HepG2 (cell line): ENCODE results near the gene TRPC4AP. TPM values are rescaled to one million over a fixed set of nuclear protein-coding genes. Genes with fewer than 3 reads are reported as not detected.

Experiments used
- ARID5B ChIP-seq: IDR thresholded peaks from 2 replicates; pipeline ENCODE4 v1.4.0; 2020; ENCODE audit warnings: mild to moderate bottlenecking, missing genetic modification reagents
- EED ChIP-seq: sonication (generic); formaldehyde crosslinking; IDR thresholded peaks from 2 replicates; pipeline ENCODE4 v1.5.0; 2020; ENCODE audit warnings: mild to moderate bottlenecking, missing genetic modification reagents
- HCFC1 ChIP-seq: fragments of 150-350 bp; IDR thresholded peaks from 2 replicates; pipeline ENCODE4 v1.6.1; 2014; ENCODE audit warnings: low read depth, low read length
- HES4 ChIP-seq: sonication (generic); formaldehyde crosslinking; IDR thresholded peaks from 2 replicates; pipeline ENCODE4 v1.9.0; 2021; ENCODE audit warnings: mild to moderate bottlenecking, missing genetic modification reagents, borderline replicate concordance
- KLF11 ChIP-seq: IDR thresholded peaks from 2 replicates; pipeline ENCODE4 v1.6.1; 2016; ENCODE audit warnings: missing compliant biosample characterization
- KLF12 ChIP-seq: sonication (generic); formaldehyde crosslinking; IDR thresholded peaks from 2 replicates; pipeline ENCODE4 v1.4.0; 2020; ENCODE audit warnings: missing genetic modification reagents, borderline replicate concordance
- MTERF4 ChIP-seq: sonication (generic); formaldehyde crosslinking; IDR thresholded peaks from 2 replicates; pipeline ENCODE4 v1.8.0; 2023; ENCODE audit warnings: mild to moderate bottlenecking, missing genetic modification reagents
- NR2F1 ChIP-seq, 2 experiments: fragments of 450-650 bp in 1 of 2; formaldehyde crosslinking in 1 of 2; IDR thresholded peaks; 2 replicates each; pipeline versions ENCODE4 v1.5.0 to v1.6.1; 2016 to 2020; ENCODE audit warnings: mild to moderate bottlenecking in 1 of 2, missing compliant biosample characterization in 1 of 2, missing genetic modification reagents in 1 of 2, moderate library complexity in 1 of 2
- PRDM4 ChIP-seq: sonication (generic); formaldehyde crosslinking; IDR thresholded peaks from 2 replicates; pipeline ENCODE4 v1.9.0; 2021; ENCODE audit warnings: missing genetic modification reagents, borderline replicate concordance
- REL ChIP-seq: sonication (generic); formaldehyde crosslinking; conservative IDR thresholded peaks from 2 replicates; pipeline ENCODE4 v1.8.0; 2022; ENCODE audit warnings: mild to moderate bottlenecking, missing genetic modification reagents, moderate library complexity
- SMC3 ChIP-seq: IDR thresholded peaks from 2 replicates; pipeline ENCODE4 v1.6.1; 2011; ENCODE audit warnings: low read length, improper control_type of control experiment
- SNAI1 ChIP-seq: sonication (generic); formaldehyde crosslinking; IDR thresholded peaks from 2 replicates; pipeline ENCODE4 v1.5.0; 2020; ENCODE audit warnings: mild to moderate bottlenecking, missing genetic modification reagents, borderline replicate concordance
- SP1 ChIP-seq, 2 experiments: fragments of 450-650 bp in 1 of 2; sonication (generic) in 1 of 2; formaldehyde crosslinking in 1 of 2; IDR thresholded peaks; 2 replicates each; pipeline versions ENCODE4 v1.4.0 to v1.6.1; 2016 to 2020; ENCODE audit warnings: missing genetic modification reagents in 1 of 2
- TMF1 ChIP-seq: sonication (generic); formaldehyde crosslinking; IDR thresholded peaks from 2 replicates; pipeline ENCODE4 v1.8.1; 2022; ENCODE audit warnings: low read depth, missing genetic modification reagents
- ZNF260 ChIP-seq: sonication (generic); formaldehyde crosslinking; IDR thresholded peaks from 2 replicates; pipeline ENCODE4 v1.4.0; 2020; ENCODE audit warnings: missing genetic modification reagents, low read depth, mild to moderate bottlenecking, borderline replicate concordance
- ZNF383 ChIP-seq: sonication (generic); formaldehyde crosslinking; IDR thresholded peaks from 2 replicates; pipeline ENCODE4 v1.4.0; 2020; ENCODE audit warnings: missing genetic modification reagents, mild to moderate bottlenecking, borderline replicate concordance
- ZNF441 ChIP-seq: sonication (generic); formaldehyde crosslinking; IDR thresholded peaks from 2 replicates; pipeline ENCODE4 v1.7.0; 2021; ENCODE audit warnings: missing genetic modification reagents, borderline replicate concordance
- ZNF510 ChIP-seq: sonication (generic); formaldehyde crosslinking; IDR thresholded peaks from 2 replicates; pipeline ENCODE4 v1.4.0; 2020; ENCODE audit warnings: low read depth, mild to moderate bottlenecking, missing genetic modification reagents
- ZNF598 ChIP-seq: sonication (generic); formaldehyde crosslinking; IDR thresholded peaks from 2 replicates; pipeline ENCODE4 v1.5.1; 2020; ENCODE audit warnings: mild to moderate bottlenecking, missing genetic modification reagents, borderline replicate concordance
- ZNF780A ChIP-seq: sonication (generic); formaldehyde crosslinking; IDR thresholded peaks from 2 replicates; pipeline ENCODE4 v1.8.0; 2022; ENCODE audit warnings: mild to moderate bottlenecking, missing genetic modification reagents, moderate library complexity
- ZNF891 ChIP-seq: sonication (generic); formaldehyde crosslinking; IDR thresholded peaks from 2 replicates; pipeline ENCODE4 v1.5.0; 2020; ENCODE audit warnings: mild to moderate bottlenecking, missing genetic modification reagents
- ZSCAN29 ChIP-seq: sonication (generic); formaldehyde crosslinking; conservative IDR thresholded peaks from 2 replicates; pipeline ENCODE4 v1.4.0; 2020; ENCODE audit warnings: mild to moderate bottlenecking, missing genetic modification reagents
- polyA plus RNA-seq, 8 experiments: library from polyadenylated mRNA; depleted of rRNA in 3 of 8; stranded (reverse) in 7 of 8; unstranded in 1 of 8; fragments of >200 nt; fragmentation: Illumina TruSeq in 4 of 8; extraction: Trizol in 4 of 8; gene quantifications; 2 replicates each; pipeline versions ENCODE4 v1.2.1 to v1.2.3, GENCODE V29; 2011 to 2016; ENCODE audit warnings: low read depth in 4 of 8, missing spikeins in 1 of 8, mixed read lengths in 1 of 8; ENCODE audit not compliant: insufficient read depth in 1 of 8
- total RNA-seq, 5 experiments: library from RNA; depleted of rRNA; stranded (reverse); fragments of >200 nt; fragmentation: Illumina TruSeq; extraction: Trizol; gene quantifications; 2 replicates each; pipeline ENCODE4 v1.2.3, GENCODE V29; 2016; ENCODE audit warnings: low read depth in 1 of 5

TRPC4AP gene
- total and polyA plus RNA-seq, 2 of the 13 experiments (the other 11 are each of a cell fraction or from before 2014, with no cell fraction given): 136 to 137 TPM

- TF ChIP-seq ZNF441 (CRISPR knock-in tag) (peak; percentile 92), TMF1 (CRISPR knock-in tag) (peak; percentile 91; the same call in 1 of the 2 replicates), ZNF891 (CRISPR knock-in tag) (peak; percentile 97), SP1 (IDR thresholded peaks at IDR 0.05) (no peak), SP1 (CRISPR knock-in tag; IDR thresholded peaks at IDR 0.05) (no peak; the same call in 1 of the 2 replicates), MTERF4 (CRISPR knock-in tag) (peak; percentile 98), PRDM4 (CRISPR knock-in tag) (peak; percentile 64; the same call in 1 of the 2 replicates), NR2F1 (CRISPR knock-in tag; IDR thresholded peaks at IDR 0.05) (peak in 1 of 2 experiments; percentile 23; a peak in 1 of 4 replicates), REL (CRISPR knock-in tag) (peak; percentile 93), ZNF598 (CRISPR knock-in tag) (peak; percentile 92; the same call in 1 of the 2 replicates), KLF11 (peak; percentile 97), SNAI1 (CRISPR knock-in tag) (0 out of 2 replicates have a peak, but pooled peaks have one; percentile 77), KLF12 (CRISPR knock-in tag) (peak; percentile 94), ZNF383 (CRISPR knock-in tag) (peak; percentile 91; the same call in 1 of the 2 replicates), ARID5B (CRISPR knock-in tag) (peak; percentile 75), ZNF510 (CRISPR knock-in tag) (peak; percentile 98), ZSCAN29 (CRISPR knock-in tag) (peak; percentile 91), SMC3 (no peak; the same call in 1 of the 2 replicates), HES4 (CRISPR knock-in tag) (peak; percentile 98), EED (CRISPR knock-in tag) (peak; percentile 99), HCFC1 (peak; percentile 96), ZNF780A (CRISPR knock-in tag) (peak; percentile 82; the same call in 1 of the 2 replicates), ZNF260 (CRISPR knock-in tag) (no peak)
Observed at GRCh38 chr20:35092524-35093266, at the start of gene TRPC4AP (continued).
